Neural cell (in vitro differentiated cells): ENCODE measurements around the gene ZNF862. TPM values are rescaled to one million over a fixed set of nuclear protein-coding genes. Genes with fewer than 3 reads are reported as not detected.

Experiments used
- H2AFZ ChIP-seq: fragments of 200-600, 300-800 bp; sonication (generic), shearing (Covaris generic); 2 replicates; pipeline ENCODE4 v1.6.0; 2014; ENCODE audit warnings: low read depth, mild to moderate bottlenecking, antibody characterized with exemption, low read length, moderate library complexity
- H3F3A ChIP-seq: fragments of 200-600 bp; shearing (Covaris generic); 2 replicates; pipeline ENCODE4 v1.6.1; 2016; ENCODE audit warnings: mild to moderate bottlenecking, moderate library complexity, mixed read lengths, antibody characterized with exemption, low read length; ENCODE audit not compliant: insufficient read depth, poor library complexity, severe bottlenecking
- H3K27ac ChIP-seq: fragments of 200-600, 300-800 bp; sonication (generic), shearing (Covaris generic); 2 replicates; pipeline ENCODE4 v1.5.1; 2014; ENCODE audit warnings: mild to moderate bottlenecking, low read length, moderate library complexity
- H3K27me3 ChIP-seq: fragments of 300-800, 200-600 bp; sonication (generic), shearing (Covaris generic); 2 replicates; pipeline ENCODE4 v1.6.0; 2014; ENCODE audit warnings: mild to moderate bottlenecking, low read depth, low read length, moderate library complexity; ENCODE audit not compliant: insufficient read depth
- H3K36me3 ChIP-seq: fragments of 300-800, 200-600 bp; sonication (generic), shearing (Covaris generic); 2 replicates; pipeline ENCODE4 v1.5.1; 2014; ENCODE audit warnings: mild to moderate bottlenecking, antibody characterized with exemption, low read length, moderate library complexity; ENCODE audit not compliant: insufficient read depth
- H3K4me2 ChIP-seq: fragments of 300-800, 200-600 bp; sonication (generic), shearing (Covaris generic); 2 replicates; pipeline ENCODE4 v1.6.0; 2014; ENCODE audit warnings: mild to moderate bottlenecking, low read length
- H3K4me3 ChIP-seq: fragments of 300-800, 200-600 bp; sonication (generic), shearing (Covaris generic); 2 replicates; pipeline ENCODE4 v1.5.1; 2014; ENCODE audit warnings: mild to moderate bottlenecking, low read length, moderate library complexity
- H3K79me2 ChIP-seq: fragments of 200-600 bp; shearing (Covaris generic); replicated peaks from 2 replicates; pipeline ENCODE4 v1.6.0; 2014; ENCODE audit warnings: mild to moderate bottlenecking, low read length, moderate library complexity; ENCODE audit not compliant: insufficient read depth
- H3K9ac ChIP-seq: fragments of 300-800, 200-600 bp; sonication (generic), shearing (Covaris generic); 2 replicates; pipeline ENCODE4 v1.6.1; 2016; ENCODE audit warnings: mild to moderate bottlenecking, low read length, mixed read lengths
- H3K9me2 ChIP-seq: fragments of 200-600 bp; shearing (Covaris generic); 2 replicates; pipeline ENCODE4 v1.6.1; 2016; ENCODE audit warnings: mild to moderate bottlenecking, low read length, mixed read lengths; ENCODE audit not compliant: insufficient read depth
- H3K9me3 ChIP-seq: fragments of 200-600, 300-800 bp; sonication (generic), shearing (Covaris generic); 2 replicates; pipeline ENCODE4 v1.6.1; 2016; ENCODE audit warnings: mild to moderate bottlenecking, mixed run types, low read length, moderate library complexity, mixed read lengths
- H4K20me1 ChIP-seq: fragments of 200-600 bp; shearing (Covaris generic); 2 replicates; pipeline ENCODE4 v1.6.1; 2016; ENCODE audit warnings: mild to moderate bottlenecking, mixed run types; ENCODE audit not compliant: insufficient read depth
- CTCF ChIP-seq: fragments of 450-650 bp; IDR thresholded peaks from 2 replicates; pipeline ENCODE4 v1.5.1; 2014; ENCODE audit warnings: antibody characterized with exemption, mild to moderate bottlenecking, moderate library complexity; ENCODE audit not compliant: poor library complexity, severe bottlenecking
- EP300 ChIP-seq: fragments of 450-650 bp; conservative IDR thresholded peaks from 2 replicates; pipeline ENCODE4 v1.6.1; 2014; ENCODE audit warnings: antibody characterized with exemption, mild to moderate bottlenecking, moderate library complexity; ENCODE audit not compliant: poor library complexity, severe bottlenecking
- EZH2 ChIP-seq: fragments of 200-600, 300-800 bp; shearing (Covaris generic), sonication (generic); IDR thresholded peaks from 2 replicates; pipeline ENCODE4 v1.6.1; 2014; ENCODE audit warnings: antibody characterized with exemption, low read length, borderline replicate concordance, mild to moderate bottlenecking; ENCODE audit not compliant: insufficient read depth, poor library complexity, severe bottlenecking
- MXI1 ChIP-seq: fragments of 450-650 bp; conservative IDR thresholded peaks from 2 replicates; pipeline ENCODE4 v1.6.1; 2014; ENCODE audit warnings: antibody characterized with exemption, mild to moderate bottlenecking; ENCODE audit not compliant: poor library complexity, severe bottlenecking
- POLR2AphosphoS5 ChIP-seq: IDR thresholded peaks from 2 replicates; pipeline ENCODE4 v1.6.1; 2012
- RAD21 ChIP-seq: fragments of 450-650 bp; conservative IDR thresholded peaks from 2 replicates; pipeline ENCODE4 v1.6.1; 2014; ENCODE audit warnings: antibody characterized with exemption, mild to moderate bottlenecking, moderate library complexity
- SMC3 ChIP-seq: fragments of 450-650 bp; conservative IDR thresholded peaks from 2 replicates; pipeline ENCODE4 v1.6.1; 2014; ENCODE audit warnings: antibody characterized with exemption, mild to moderate bottlenecking, moderate library complexity; ENCODE audit not compliant: poor library complexity
- TAF1 ChIP-seq: IDR thresholded peaks from 2 replicates; pipeline ENCODE4 v1.6.1; 2012; ENCODE audit warnings: low read depth
- polyA plus RNA-seq: library from polyadenylated mRNA; depleted of rRNA; stranded (reverse); fragments of >200 nt; gene quantifications from 2 replicates; pipeline ENCODE4 v1.2.3, GENCODE V29; 2014
- TF ChIP-seq, protein P1 (sequence below): IDR thresholded peaks from 2 replicates; pipeline ENCODE4 v1.6.1; 2012; ENCODE audit warnings: borderline replicate concordance

ZNF862 gene
- polyA plus RNA-seq, 1 donor from 2014 or later: 19.0 TPM

GRCh38 chr7:149814494-149814893 lies 23.7 kb upstream of the ZNF862 start:
- Histone ChIP-seq H4K20me1 (no peaks in the 10 kb centered on the region), H3K4me3 (no peak overlapping the region), H3K4me2 (no peak overlapping the region), H3K9ac (no peak overlapping the region), H3K9me3 (no peaks in the 10 kb centered on the region), H3K27ac (no peak overlapping the region), H3K9me2 (no peaks in the 10 kb centered on the region), H2AFZ (no peak overlapping the region), H3F3A (no peaks in the 10 kb centered on the region), H3K79me2 (no peaks in the 10 kb centered on the region), H3K27me3 (no peaks in the 10 kb centered on the region), H3K36me3 (no peaks in the 10 kb centered on the region)
- TF ChIP-seq EZH2 (no peak), EP300 (no peak), TAF1 (no peak), POLR2AphosphoS5 (no peak), RAD21 (no peak), MXI1 (no peak), SMC3 (no peak), CTCF (no peak)
- TF ChIP-seq, protein P1, sequence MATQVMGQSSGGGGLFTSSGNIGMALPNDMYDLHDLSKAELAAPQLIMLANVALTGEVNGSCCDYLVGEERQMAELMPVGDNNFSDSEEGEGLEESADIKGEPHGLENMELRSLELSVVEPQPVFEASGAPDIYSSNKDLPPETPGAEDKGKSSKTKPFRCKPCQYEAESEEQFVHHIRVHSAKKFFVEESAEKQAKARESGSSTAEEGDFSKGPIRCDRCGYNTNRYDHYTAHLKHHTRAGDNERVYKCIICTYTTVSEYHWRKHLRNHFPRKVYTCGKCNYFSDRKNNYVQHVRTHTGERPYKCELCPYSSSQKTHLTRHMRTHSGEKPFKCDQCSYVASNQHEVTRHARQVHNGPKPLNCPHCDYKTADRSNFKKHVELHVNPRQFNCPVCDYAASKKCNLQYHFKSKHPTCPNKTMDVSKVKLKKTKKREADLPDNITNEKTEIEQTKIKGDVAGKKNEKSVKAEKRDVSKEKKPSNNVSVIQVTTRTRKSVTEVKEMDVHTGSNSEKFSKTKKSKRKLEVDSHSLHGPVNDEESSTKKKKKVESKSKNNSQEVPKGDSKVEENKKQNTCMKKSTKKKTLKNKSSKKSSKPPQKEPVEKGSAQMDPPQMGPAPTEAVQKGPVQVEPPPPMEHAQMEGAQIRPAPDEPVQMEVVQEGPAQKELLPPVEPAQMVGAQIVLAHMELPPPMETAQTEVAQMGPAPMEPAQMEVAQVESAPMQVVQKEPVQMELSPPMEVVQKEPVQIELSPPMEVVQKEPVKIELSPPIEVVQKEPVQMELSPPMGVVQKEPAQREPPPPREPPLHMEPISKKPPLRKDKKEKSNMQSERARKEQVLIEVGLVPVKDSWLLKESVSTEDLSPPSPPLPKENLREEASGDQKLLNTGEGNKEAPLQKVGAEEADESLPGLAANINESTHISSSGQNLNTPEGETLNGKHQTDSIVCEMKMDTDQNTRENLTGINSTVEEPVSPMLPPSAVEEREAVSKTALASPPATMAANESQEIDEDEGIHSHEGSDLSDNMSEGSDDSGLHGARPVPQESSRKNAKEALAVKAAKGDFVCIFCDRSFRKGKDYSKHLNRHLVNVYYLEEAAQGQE: no peak

GRCh38 chr7:149815121-149815520 lies 23.1 kb upstream of the ZNF862 start:
- Histone ChIP-seq H2AFZ (no peak overlapping the region), H3K79me2 (no peaks in the 10 kb centered on the region), H4K20me1 (no peaks in the 10 kb centered on the region), H3K27ac (no peak overlapping the region), H3K27me3 (no peaks in the 10 kb centered on the region), H3K9me2 (no peaks in the 10 kb centered on the region), H3K4me2 (no peak overlapping the region), H3K4me3 (no peak overlapping the region), H3K9me3 (no peaks in the 10 kb centered on the region), H3K36me3 (no peaks in the 10 kb centered on the region), H3F3A (no peaks in the 10 kb centered on the region), H3K9ac (no peak overlapping the region)
- TF ChIP-seq TAF1 (no peak), POLR2AphosphoS5 (no peak), MXI1 (no peak), RAD21 (no peak), EP300 (no peak), CTCF (no peak), SMC3 (no peak), EZH2 (no peak)
- TF ChIP-seq, protein P1: no peak
